ENCODE results near the gene TBCEL. TPM values are rescaled to one million over a fixed set of nuclear protein-coding genes. Genes with fewer than 3 reads are reported as not detected.

TBCEL gene
- total RNA-seq, 2 donors from 2014 or later, result 23.0 to 31.0 TPM

GRCh38 chr11:121032546-121032945 lies 8.6 kb downstream of the TBCEL start:
- Histone ChIP-seq H3K27ac (no peak overlapping the region), H3K4me3 (no peak overlapping the region), H3K9me3 (no peaks in the 10 kb centered on the region), H3K27me3 (no peaks in the 10 kb centered on the region), H3K4me1 (peaks cover 0 to 21% of the 10 kb centered on the region in 2 donors), H3K36me3 (no peaks in the 10 kb centered on the region)
- DNase-seq (ENCODE audit: low spot score), result no peak
- peak in 1 of 2 donors; percentile 22 for TF ChIP-seq CTCF (IDR thresholded peaks at IDR 0.05)

GRCh38 chr11:121033635-121034034 lies 9.7 kb downstream of the TBCEL start:
- H3K36me3 ChIP-seq, result no peaks in the 10 kb centered on the region
- no peak overlapping the region for H3K27ac ChIP-seq
- no peaks in the 10 kb centered on the region for H3K9me3 ChIP-seq
- H3K4me3 ChIP-seq, result no peak overlapping the region
- no peak for TF ChIP-seq CTCF (IDR thresholded peaks at IDR 0.05)
- DNase-seq (ENCODE audit: low spot score), result no peak
- H3K4me1 ChIP-seq, result peaks cover 0 to 21% of the 10 kb centered on the region in 2 donors
- no peaks in the 10 kb centered on the region for H3K27me3 ChIP-seq

- Histone ChIP-seq H3K27me3 (no peaks in the 10 kb centered on the region), H3K4me1 (peaks cover 0 to 16% of the 10 kb centered on the region in 2 donors), H3K9me3 (no peaks in the 10 kb centered on the region), H3K4me3 (no peak overlapping the region), H3K36me3 (no peaks in the 10 kb centered on the region), H3K27ac (no peak overlapping the region)
- DNase-seq (ENCODE audit: low spot score), result no peak
- TF ChIP-seq CTCF (IDR thresholded peaks at IDR 0.05), result no peak
Measured at GRCh38 chr11:121035169-121035755, 11.4 kb downstream of the TBCEL start.

GRCh38 chr11:121035780-121036179 lies 11.9 kb downstream of the TBCEL start:
- peaks cover 0 to 14% of the 10 kb centered on the region in 2 donors for H3K4me1 ChIP-seq
- DNase-seq (ENCODE audit: low spot score), result no peak
- TF ChIP-seq CTCF (IDR thresholded peaks at IDR 0.05), result no peak
- H3K9me3 ChIP-seq, result no peaks in the 10 kb centered on the region
- no peaks in the 10 kb centered on the region for H3K27me3 ChIP-seq
- H3K36me3 ChIP-seq, result no peaks in the 10 kb centered on the region
- H3K4me3 ChIP-seq, result no peak overlapping the region
- no peak overlapping the region for H3K27ac ChIP-seq

GRCh38 chr11:121037016-121037415 lies 13.1 kb downstream of the TBCEL start:
- no peaks in the 10 kb centered on the region for H3K27me3 ChIP-seq
- no peak for TF ChIP-seq CTCF (IDR thresholded peaks at IDR 0.05)
- no peak overlapping the region for H3K27ac ChIP-seq
- no peaks in the 10 kb centered on the region for H3K9me3 ChIP-seq
- no peaks in the 10 kb centered on the region for H3K36me3 ChIP-seq
- peaks cover 0 to 14% of the 10 kb centered on the region in 2 donors for H3K4me1 ChIP-seq
- no peak for DNase-seq (ENCODE audit: low spot score)
- no peak overlapping the region for H3K4me3 ChIP-seq
